HepG2 (cell line): ENCODE measurements around the gene SH2D3A. TPM values are rescaled to one million over a fixed set of nuclear protein-coding genes. Genes with fewer than 3 reads are reported as not detected.

Source experiments
- CEBPB ChIP-seq: IDR thresholded peaks from 2 replicates; pipeline ENCODE4 v1.6.1; 2011; ENCODE audit warnings: low read depth, low read length, improper control_type of control experiment, borderline replicate concordance
- CHD4 ChIP-seq: fragments of 200-600 bp; sonication (generic); IDR thresholded peaks from 2 replicates; pipeline ENCODE4 v1.7.0; 2017; ENCODE audit warnings: mild to moderate bottlenecking, low read length, borderline replicate concordance
- E2F2 ChIP-seq: sonication (generic); formaldehyde crosslinking; IDR thresholded peaks from 2 replicates; pipeline ENCODE4 v1.4.0; 2020; ENCODE audit warnings: missing genetic modification reagents, borderline replicate concordance
- GZF1 ChIP-seq: sonication (generic); formaldehyde crosslinking; IDR thresholded peaks from 2 replicates; pipeline ENCODE4 v1.5.1; 2020; ENCODE audit warnings: mild to moderate bottlenecking, missing genetic modification reagents
- RARG ChIP-seq: sonication (generic); formaldehyde crosslinking; IDR thresholded peaks from 2 replicates; pipeline ENCODE4 v1.4.0; 2020; ENCODE audit warnings: low read depth, mild to moderate bottlenecking, missing genetic modification reagents
- SIX1 ChIP-seq: sonication (generic); formaldehyde crosslinking; IDR thresholded peaks from 2 replicates; pipeline ENCODE4 v1.4.0; 2020; ENCODE audit warnings: missing genetic modification reagents, borderline replicate concordance
- TARDBP ChIP-seq: sonication (generic); formaldehyde crosslinking; IDR thresholded peaks from 2 replicates; pipeline ENCODE4 v1.8.0; 2022; ENCODE audit warnings: mild to moderate bottlenecking, missing genetic modification reagents
- ZBTB4 ChIP-seq: sonication (generic); formaldehyde crosslinking; IDR thresholded peaks from 2 replicates; pipeline ENCODE4 v1.4.0; 2020; ENCODE audit warnings: missing genetic modification reagents, mild to moderate bottlenecking, borderline replicate concordance
- ZFP1 ChIP-seq: IDR thresholded peaks from 2 replicates; pipeline ENCODE4 v1.6.1; 2016
- ZNF121 ChIP-seq: sonication (generic); formaldehyde crosslinking; IDR thresholded peaks from 2 replicates; pipeline ENCODE4 v1.5.0; 2020; ENCODE audit warnings: mild to moderate bottlenecking, missing genetic modification reagents
- ZNF614 ChIP-seq: IDR thresholded peaks from 2 replicates; pipeline ENCODE4 v1.6.1; 2018; ENCODE audit warnings: missing biosample characterization, missing genetic modification reagents, inconsistent platforms, borderline replicate concordance
- ZNF616 ChIP-seq: sonication (generic); formaldehyde crosslinking; IDR thresholded peaks from 2 replicates; pipeline ENCODE4 v1.5.0; 2020; ENCODE audit warnings: low read depth, mild to moderate bottlenecking, missing genetic modification reagents
- ZNF792 ChIP-seq: IDR thresholded peaks from 2 replicates; pipeline ENCODE4 v1.6.1; 2016
- polyA plus RNA-seq, 8 experiments: library from polyadenylated mRNA; depleted of rRNA in 3 of 8; stranded (reverse) in 7 of 8; unstranded in 1 of 8; fragments of >200 nt; fragmentation: Illumina TruSeq in 4 of 8; extraction: Trizol in 4 of 8; gene quantifications; 2 replicates each; pipeline versions ENCODE4 v1.2.1 to v1.2.3, GENCODE V29; 2011 to 2016; ENCODE audit warnings: low read depth in 4 of 8, missing spikeins in 1 of 8, mixed read lengths in 1 of 8; ENCODE audit not compliant: insufficient read depth in 1 of 8
- total RNA-seq, 5 experiments: library from RNA; depleted of rRNA; stranded (reverse); fragments of >200 nt; fragmentation: Illumina TruSeq; extraction: Trizol; gene quantifications; 2 replicates each; pipeline ENCODE4 v1.2.3, GENCODE V29; 2016; ENCODE audit warnings: low read depth in 1 of 5
- TF ChIP-seq, protein P1 (sequence below): sonication (generic); formaldehyde crosslinking; IDR thresholded peaks from 2 replicates; pipeline ENCODE4 v1.5.1; 2020; ENCODE audit warnings: mild to moderate bottlenecking, missing genetic modification reagents, borderline replicate concordance
- TF ChIP-seq, protein P2 (sequence below): sonication (generic); formaldehyde crosslinking; IDR thresholded peaks from 2 replicates; pipeline ENCODE4 v1.5.1; 2020; ENCODE audit warnings: missing genetic modification reagents, mild to moderate bottlenecking, borderline replicate concordance
- TF ChIP-seq, protein P3 (sequence below): sonication (generic); formaldehyde crosslinking; IDR thresholded peaks from 2 replicates; pipeline ENCODE4 v1.4.0; 2020; ENCODE audit warnings: missing genetic modification reagents

SH2D3A gene
- total and polyA plus RNA-seq, 2 of the 13 experiments (the other 11 are each of a cell fraction or from before 2014, with no cell fraction given), result 1.0 to 2.2 TPM

- TF ChIP-seq RARG (CRISPR knock-in tag) (no peak), TARDBP (CRISPR knock-in tag) (peak; percentile 70; the same call in 1 of the 2 replicates), CEBPB (no peak), GZF1 (no peak), ZNF792 (CRISPR knock-in tag) (no peak), ZNF121 (CRISPR knock-in tag) (no peak), ZFP1 (CRISPR knock-in tag) (no peak), ZNF616 (no peak), ZNF614 (no peak), CHD4 (no peak), E2F2 (no peak), ZBTB4 (peak; percentile 83; the same call in 1 of the 2 replicates), SIX1 (CRISPR knock-in tag) (no peak)
- TF ChIP-seq, protein P1, sequence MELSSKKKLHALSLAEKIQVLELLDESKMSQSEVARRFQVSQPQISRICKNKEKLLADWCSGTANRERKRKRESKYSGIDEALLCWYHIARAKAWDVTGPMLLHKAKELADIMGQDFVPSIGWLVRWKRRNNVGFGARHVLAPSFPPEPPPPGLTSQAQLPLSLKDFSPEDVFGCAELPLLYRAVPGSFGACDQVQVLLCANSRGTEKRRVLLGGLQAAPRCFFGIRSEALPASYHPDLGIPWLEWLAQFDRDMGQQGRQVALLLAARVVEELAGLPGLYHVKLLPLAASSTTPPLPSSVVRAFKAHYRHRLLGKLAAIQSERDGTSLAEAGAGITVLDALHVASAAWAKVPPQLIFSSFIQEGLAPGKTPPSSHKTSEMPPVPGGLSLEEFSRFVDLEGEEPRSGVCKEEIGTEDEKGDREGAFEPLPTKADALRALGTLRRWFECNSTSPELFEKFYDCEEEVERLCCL (CRISPR knock-in tag), result no peak
- TF ChIP-seq, protein P2, sequence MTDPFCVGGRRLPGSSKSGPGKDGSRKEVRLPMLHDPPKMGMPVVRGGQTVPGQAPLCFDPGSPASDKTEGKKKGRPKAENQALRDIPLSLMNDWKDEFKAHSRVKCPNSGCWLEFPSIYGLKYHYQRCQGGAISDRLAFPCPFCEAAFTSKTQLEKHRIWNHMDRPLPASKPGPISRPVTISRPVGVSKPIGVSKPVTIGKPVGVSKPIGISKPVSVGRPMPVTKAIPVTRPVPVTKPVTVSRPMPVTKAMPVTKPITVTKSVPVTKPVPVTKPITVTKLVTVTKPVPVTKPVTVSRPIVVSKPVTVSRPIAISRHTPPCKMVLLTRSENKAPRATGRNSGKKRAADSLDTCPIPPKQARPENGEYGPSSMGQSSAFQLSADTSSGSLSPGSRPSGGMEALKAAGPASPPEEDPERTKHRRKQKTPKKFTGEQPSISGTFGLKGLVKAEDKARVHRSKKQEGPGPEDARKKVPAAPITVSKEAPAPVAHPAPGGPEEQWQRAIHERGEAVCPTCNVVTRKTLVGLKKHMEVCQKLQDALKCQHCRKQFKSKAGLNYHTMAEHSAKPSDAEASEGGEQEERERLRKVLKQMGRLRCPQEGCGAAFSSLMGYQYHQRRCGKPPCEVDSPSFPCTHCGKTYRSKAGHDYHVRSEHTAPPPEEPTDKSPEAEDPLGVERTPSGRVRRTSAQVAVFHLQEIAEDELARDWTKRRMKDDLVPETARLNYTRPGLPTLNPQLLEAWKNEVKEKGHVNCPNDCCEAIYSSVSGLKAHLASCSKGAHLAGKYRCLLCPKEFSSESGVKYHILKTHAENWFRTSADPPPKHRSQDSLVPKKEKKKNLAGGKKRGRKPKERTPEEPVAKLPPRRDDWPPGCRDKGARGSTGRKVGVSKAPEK (CRISPR knock-in tag), result no peak
- TF ChIP-seq, protein P3, sequence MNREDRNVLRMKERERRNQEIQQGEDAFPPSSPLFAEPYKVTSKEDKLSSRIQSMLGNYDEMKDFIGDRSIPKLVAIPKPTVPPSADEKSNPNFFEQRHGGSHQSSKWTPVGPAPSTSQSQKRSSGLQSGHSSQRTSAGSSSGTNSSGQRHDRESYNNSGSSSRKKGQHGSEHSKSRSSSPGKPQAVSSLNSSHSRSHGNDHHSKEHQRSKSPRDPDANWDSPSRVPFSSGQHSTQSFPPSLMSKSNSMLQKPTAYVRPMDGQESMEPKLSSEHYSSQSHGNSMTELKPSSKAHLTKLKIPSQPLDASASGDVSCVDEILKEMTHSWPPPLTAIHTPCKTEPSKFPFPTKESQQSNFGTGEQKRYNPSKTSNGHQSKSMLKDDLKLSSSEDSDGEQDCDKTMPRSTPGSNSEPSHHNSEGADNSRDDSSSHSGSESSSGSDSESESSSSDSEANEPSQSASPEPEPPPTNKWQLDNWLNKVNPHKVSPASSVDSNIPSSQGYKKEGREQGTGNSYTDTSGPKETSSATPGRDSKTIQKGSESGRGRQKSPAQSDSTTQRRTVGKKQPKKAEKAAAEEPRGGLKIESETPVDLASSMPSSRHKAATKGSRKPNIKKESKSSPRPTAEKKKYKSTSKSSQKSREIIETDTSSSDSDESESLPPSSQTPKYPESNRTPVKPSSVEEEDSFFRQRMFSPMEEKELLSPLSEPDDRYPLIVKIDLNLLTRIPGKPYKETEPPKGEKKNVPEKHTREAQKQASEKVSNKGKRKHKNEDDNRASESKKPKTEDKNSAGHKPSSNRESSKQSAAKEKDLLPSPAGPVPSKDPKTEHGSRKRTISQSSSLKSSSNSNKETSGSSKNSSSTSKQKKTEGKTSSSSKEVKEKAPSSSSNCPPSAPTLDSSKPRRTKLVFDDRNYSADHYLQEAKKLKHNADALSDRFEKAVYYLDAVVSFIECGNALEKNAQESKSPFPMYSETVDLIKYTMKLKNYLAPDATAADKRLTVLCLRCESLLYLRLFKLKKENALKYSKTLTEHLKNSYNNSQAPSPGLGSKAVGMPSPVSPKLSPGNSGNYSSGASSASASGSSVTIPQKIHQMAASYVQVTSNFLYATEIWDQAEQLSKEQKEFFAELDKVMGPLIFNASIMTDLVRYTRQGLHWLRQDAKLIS (CRISPR knock-in tag), result 0 out of 2 replicates have a peak, but pooled peaks have one; percentile 46
These were observed 41.6 kb downstream of the SH2D3A start (continued) for GRCh38 chr19:6725513-6726231.
